ENCODE measurements around the gene SPACDR. TPM values are rescaled to one million over a fixed set of nuclear protein-coding genes. Genes with fewer than 3 reads are reported as not detected.
"Not testable (repeated sequence)": the region's sequence is repeated elsewhere in the genome, so short reads cannot be mapped to it uniquely, and the experiment has no call there.

Gene SPACDR
- total RNA-seq, 2 experiments from 2014 or later, result 3.5 to 4.2 TPM

GRCh38 chr7:100457033-100457432 is 7.0 kb downstream of the SPACDR start:
- no peak for ATAC-seq
- Mint-ChIP-seq H3K27me3 (no peaks in the 10 kb centered on the region), H3K36me3 (ENCODE audit: low read depth) (peaks cover 11% of the 10 kb centered on the region), H3K27ac (no peak overlapping the region), H3K4me1 (peaks cover 15% of the 10 kb centered on the region), H3K4me3 (no peak overlapping the region), H3K9me3 (ENCODE audit: low read depth) (no peaks in the 10 kb centered on the region)
- CTCF ChIA-PET, result no interaction called here
- DNase-seq, result no peak
- POLR2A ChIA-PET, result no interaction called here
- intact Hi-C loops (cut with DNase I, micrococcal nuclease), result no loop called here

DNA sequence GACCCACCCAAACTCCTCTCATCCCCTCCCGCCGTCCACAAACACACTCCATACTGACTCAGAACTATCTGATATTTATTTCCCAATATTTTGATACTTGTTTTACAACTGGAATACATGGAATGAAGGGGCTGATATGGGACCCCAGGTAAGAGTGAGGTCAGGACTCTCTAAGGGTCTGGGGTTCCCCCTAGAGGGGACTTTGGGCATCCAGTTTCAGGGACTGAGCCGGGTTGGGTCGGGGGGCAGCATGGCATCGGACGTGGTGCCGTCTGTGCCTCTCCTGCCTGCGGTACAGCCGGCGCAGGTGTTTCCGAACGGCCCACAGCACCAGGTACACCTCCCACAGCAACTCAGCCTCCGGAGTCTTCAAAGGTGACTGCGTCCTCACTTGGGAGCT is 7.5 kb downstream of the SPACDR start:
- Mint-ChIP-seq H3K4me1 (peaks cover 15% of the 10 kb centered on the region), H3K36me3 (ENCODE audit: low read depth) (peaks cover 11% of the 10 kb centered on the region), H3K27ac (no peak overlapping the region), H3K27me3 (no peaks in the 10 kb centered on the region), H3K9me3 (ENCODE audit: low read depth) (no peaks in the 10 kb centered on the region), H3K4me3 (no peak overlapping the region)
- intact Hi-C loops (cut with DNase I, micrococcal nuclease), result no loop called here
- DNase-seq (no peak), ATAC-seq (no peak)
- POLR2A ChIA-PET, result no interaction called here
- CTCF ChIA-PET, result interaction anchor here (1.3 kb wide), 1 partner anchor 9 kb away, joined by 5 read pairs; no protein-coding TSS in a partner anchor

GRCh38 chr7:100455206-100455605 is 8.9 kb downstream of the SPACDR start:
- H3K27me3 Mint-ChIP-seq, result no peaks in the 10 kb centered on the region
- intact Hi-C loops (cut with DNase I, micrococcal nuclease), result no loop called here
- DNase-seq, result no peak
- ATAC-seq, result no peak
- CTCF ChIA-PET, result interaction anchor here (0.7 to 2.5 kb wide), 9 partner anchors 10 to 326 kb away, joined by 3 to 9 read pairs (median 3); no protein-coding TSS in a partner anchor
- POLR2A ChIA-PET, result interaction anchor here (0.6 kb wide), 1 partner anchor 90 kb away, joined by 3 read pairs; no protein-coding TSS in a partner anchor
- H3K36me3 Mint-ChIP-seq (ENCODE audit: low read depth), result peaks cover 4% of the 10 kb centered on the region
- no peak overlapping the region for H3K4me3 Mint-ChIP-seq
- H3K9me3 Mint-ChIP-seq (ENCODE audit: low read depth), result no peaks in the 10 kb centered on the region
- H3K4me1 Mint-ChIP-seq, result peaks cover 19% of the 10 kb centered on the region
- H3K27ac Mint-ChIP-seq, result no peak overlapping the region

DNA sequence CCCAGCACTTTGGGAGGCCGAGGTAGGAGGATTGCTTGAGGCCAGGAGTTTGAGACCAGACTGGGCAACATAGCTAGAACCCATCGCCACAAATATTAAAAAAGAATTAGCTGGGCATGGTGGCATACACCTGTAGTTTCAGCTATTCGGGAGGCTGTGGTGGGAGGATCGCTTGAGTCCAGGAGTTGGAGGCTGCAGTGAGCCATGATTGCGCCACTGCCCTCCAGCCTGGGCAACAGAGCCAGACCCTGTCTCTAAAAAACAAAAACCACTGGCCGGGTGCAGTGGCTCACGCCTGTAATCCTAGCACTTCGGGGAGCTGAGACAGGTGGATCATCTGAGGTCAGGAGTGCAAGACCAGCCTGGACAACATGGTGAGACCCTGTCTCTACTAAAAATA is 10.2 kb downstream of the SPACDR start:
- H3K36me3 Mint-ChIP-seq (ENCODE audit: low read depth); DNase-seq; POLR2A ChIA-PET; H3K4me3 Mint-ChIP-seq; ATAC-seq; H3K27ac Mint-ChIP-seq; intact Hi-C loops (cut with DNase I, micrococcal nuclease); H3K27me3 Mint-ChIP-seq; H3K9me3 Mint-ChIP-seq (ENCODE audit: low read depth): not testable (repeated sequence)
- peaks cover 19% of the 10 kb centered on the region for H3K4me1 Mint-ChIP-seq
- CTCF ChIA-PET, result interaction anchor here (0.6 to 2.5 kb wide), 9 partner anchors 9 to 321 kb away, joined by 3 to 9 read pairs (median 4); no protein-coding TSS in a partner anchor

DNA sequence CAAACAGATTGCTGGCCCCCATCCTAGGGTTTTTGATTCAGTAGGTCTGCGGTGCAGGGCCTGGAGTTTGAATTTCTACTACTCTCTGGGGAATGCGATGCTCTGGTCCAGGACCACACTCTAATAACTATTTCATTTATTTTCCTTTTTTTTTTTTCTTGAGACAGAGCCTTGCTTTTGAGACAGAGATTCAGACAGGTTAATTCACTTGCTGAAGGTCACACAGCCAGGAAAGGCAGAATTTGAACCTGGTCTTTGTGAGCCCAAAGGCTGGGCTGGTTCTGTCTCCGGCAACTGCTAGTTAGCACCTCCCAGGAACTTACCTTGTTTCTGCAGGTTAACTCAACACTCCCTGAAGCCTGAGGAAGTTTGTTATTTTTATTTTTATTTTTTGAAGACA is 11.5 kb downstream of the SPACDR start:
- Mint-ChIP-seq H3K36me3 (ENCODE audit: low read depth) (no peaks in the 10 kb centered on the region), H3K27ac (no peak overlapping the region), H3K4me3 (no peak overlapping the region), H3K9me3 (ENCODE audit: low read depth) (no peaks in the 10 kb centered on the region), H3K27me3 (no peaks in the 10 kb centered on the region), H3K4me1 (peaks cover 15% of the 10 kb centered on the region)
- ATAC-seq (no peak), DNase-seq (no peak)
- intact Hi-C loops (cut with DNase I, micrococcal nuclease), result no loop called here
- ChIA-PET POLR2A (interaction anchor here (0.6 kb wide), 1 partner anchor 193 kb away, joined by 3 read pairs; no protein-coding TSS in a partner anchor), CTCF (interaction anchor here (0.8 to 2.4 kb wide), 2 partner anchors 9 to 17 kb away, joined by 3 to 9 read pairs; no protein-coding TSS in a partner anchor)

DNA sequence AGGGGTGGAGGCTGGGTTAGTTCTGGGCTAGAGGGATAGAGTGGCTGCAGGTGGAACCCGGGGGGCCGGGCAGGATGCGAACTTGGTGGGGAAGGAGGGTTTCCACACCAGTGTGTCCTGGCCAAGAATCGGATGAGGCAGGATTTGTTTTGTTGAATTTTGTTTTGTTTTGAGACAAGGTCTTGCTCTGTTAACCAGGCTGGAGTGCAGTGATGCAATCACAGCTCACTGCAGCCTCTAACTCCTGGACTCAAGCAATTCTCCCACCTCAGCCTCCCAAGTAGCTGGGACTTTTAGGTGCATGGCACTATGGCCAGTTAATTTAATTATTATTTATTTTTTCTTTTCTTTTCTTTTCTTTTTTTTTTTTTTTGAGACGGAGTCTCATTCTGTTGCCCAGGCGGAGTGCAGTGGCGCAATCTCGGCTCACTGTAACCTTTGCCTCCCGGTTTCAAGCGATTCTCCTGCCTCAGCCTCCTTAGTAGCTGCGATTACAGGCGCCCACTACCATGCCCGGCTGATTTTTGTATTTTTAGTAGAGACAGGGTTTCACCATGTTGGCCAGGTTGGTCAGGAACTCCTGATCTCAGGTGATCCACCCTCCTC is 14.8 kb downstream of the SPACDR start:
- ChIA-PET POLR2A (interaction anchor here (0.7 kb wide), 1 partner anchor 372 kb away, joined by 4 read pairs; no protein-coding TSS in a partner anchor), CTCF (interaction anchor here (0.6 to 1.6 kb wide), 6 partner anchors 10 to 316 kb away, joined by 3 to 6 read pairs (median 4); no protein-coding TSS in a partner anchor)
- DNase-seq (no peak), ATAC-seq (no peak)
- Mint-ChIP-seq H3K9me3 (ENCODE audit: low read depth) (no peaks in the 10 kb centered on the region), H3K27ac (no peak overlapping the region), H3K4me1 (peaks cover 13% of the 10 kb centered on the region), H3K36me3 (ENCODE audit: low read depth) (no peaks in the 10 kb centered on the region), H3K4me3 (no peak overlapping the region), H3K27me3 (no peaks in the 10 kb centered on the region)
- intact Hi-C loops (cut with DNase I, micrococcal nuclease), result no loop called here

DNA sequence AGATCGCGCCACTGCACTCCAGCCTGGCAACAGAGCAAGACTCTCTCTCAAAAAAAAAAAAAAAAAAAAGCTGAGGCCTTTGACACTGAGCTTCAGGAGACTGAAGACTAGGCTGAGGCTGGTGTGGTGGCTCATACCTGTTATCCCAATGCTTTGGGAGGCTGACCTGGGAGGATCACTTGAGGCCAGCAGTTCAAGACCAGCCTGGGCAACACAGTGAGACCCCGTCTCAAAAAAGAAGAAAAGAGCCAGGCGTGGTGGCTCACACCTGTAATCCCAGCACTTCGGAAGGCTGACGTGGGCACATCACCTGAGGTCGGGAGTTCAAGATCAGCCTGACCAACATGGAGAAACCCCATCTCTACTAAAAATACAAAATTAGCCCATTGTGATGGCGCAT is 16.7 kb downstream of the SPACDR start:
- CTCF ChIA-PET, result interaction anchor here (0.6 kb wide), 1 partner anchor 14 kb away, joined by 3 read pairs; no protein-coding TSS in a partner anchor
- DNase-seq; intact Hi-C loops (cut with DNase I, micrococcal nuclease); ATAC-seq; H3K36me3 Mint-ChIP-seq (ENCODE audit: low read depth); H3K27ac Mint-ChIP-seq; H3K4me3 Mint-ChIP-seq; POLR2A ChIA-PET; H3K27me3 Mint-ChIP-seq; H3K9me3 Mint-ChIP-seq (ENCODE audit: low read depth): not testable (repeated sequence)
- peaks cover 15% of the 10 kb centered on the region for H3K4me1 Mint-ChIP-seq

DNA sequence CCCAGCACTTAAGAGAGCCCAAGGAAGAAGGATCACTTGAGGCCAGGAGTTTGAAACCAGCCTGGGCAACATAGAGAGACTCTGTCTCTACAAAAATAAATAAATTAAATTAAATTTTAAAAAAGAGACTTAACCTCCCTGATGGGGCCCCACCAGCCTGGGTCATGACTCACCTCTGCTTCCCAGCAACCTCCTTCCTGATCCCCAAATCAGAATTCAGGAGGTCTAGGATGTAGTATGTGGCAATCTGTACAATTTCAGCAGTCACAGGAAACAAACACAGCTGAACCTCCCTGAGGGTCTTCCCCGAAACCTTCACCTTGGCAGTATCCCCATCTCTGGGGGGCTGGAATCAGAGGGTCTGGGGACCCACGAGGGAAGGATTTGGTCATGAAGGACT is 18.0 kb downstream of the SPACDR start:
- ChIA-PET POLR2A (no interaction called here), CTCF (interaction anchor here (0.6 to 1.3 kb wide), 3 partner anchors 10 to 18 kb away, joined by 3 to 5 read pairs (median 3); partner anchors contain the start of genes PPP1R35 and SPACDR)
- intact Hi-C loops (cut with DNase I, micrococcal nuclease), result no loop called here
- no peaks in the 10 kb centered on the region for H3K36me3 Mint-ChIP-seq (ENCODE audit: low read depth)
- no peak overlapping the region for H3K27ac Mint-ChIP-seq
- DNase-seq, result no peak
- no peak for ATAC-seq
- H3K4me3 Mint-ChIP-seq, result no peak overlapping the region
- peaks cover 15% of the 10 kb centered on the region for H3K4me1 Mint-ChIP-seq
- no peaks in the 10 kb centered on the region for H3K27me3 Mint-ChIP-seq
- H3K9me3 Mint-ChIP-seq (ENCODE audit: low read depth), result no peaks in the 10 kb centered on the region

GRCh38 chr7:100444311-100445278 is 19.5 kb downstream of the SPACDR start:
- H3K36me3 Mint-ChIP-seq (ENCODE audit: low read depth), result no peaks in the 10 kb centered on the region
- peaks cover 11% of the 10 kb centered on the region for H3K4me1 Mint-ChIP-seq
- peak overlapping the region; percentile 48 for H3K27ac Mint-ChIP-seq
- intact Hi-C loops (cut with DNase I, micrococcal nuclease), result no loop called here
- ChIA-PET POLR2A (interaction anchor here (0.5 to 0.6 kb wide), 3 partner anchors 10 to 121 kb away, joined by 3 to 6 read pairs (median 4); no protein-coding TSS in a partner anchor), CTCF (interaction anchor here (0.5 to 1.4 kb wide), 10 partner anchors 10 to 1153 kb away, joined by 3 to 5 read pairs (median 3); no protein-coding TSS in a partner anchor)
- ATAC-seq (peak; percentile 71), DNase-seq (no peak)
- H3K27me3 Mint-ChIP-seq, result no peaks in the 10 kb centered on the region
- no peaks in the 10 kb centered on the region for H3K9me3 Mint-ChIP-seq (ENCODE audit: low read depth)
- no peak overlapping the region for H3K4me3 Mint-ChIP-seq

DNA sequence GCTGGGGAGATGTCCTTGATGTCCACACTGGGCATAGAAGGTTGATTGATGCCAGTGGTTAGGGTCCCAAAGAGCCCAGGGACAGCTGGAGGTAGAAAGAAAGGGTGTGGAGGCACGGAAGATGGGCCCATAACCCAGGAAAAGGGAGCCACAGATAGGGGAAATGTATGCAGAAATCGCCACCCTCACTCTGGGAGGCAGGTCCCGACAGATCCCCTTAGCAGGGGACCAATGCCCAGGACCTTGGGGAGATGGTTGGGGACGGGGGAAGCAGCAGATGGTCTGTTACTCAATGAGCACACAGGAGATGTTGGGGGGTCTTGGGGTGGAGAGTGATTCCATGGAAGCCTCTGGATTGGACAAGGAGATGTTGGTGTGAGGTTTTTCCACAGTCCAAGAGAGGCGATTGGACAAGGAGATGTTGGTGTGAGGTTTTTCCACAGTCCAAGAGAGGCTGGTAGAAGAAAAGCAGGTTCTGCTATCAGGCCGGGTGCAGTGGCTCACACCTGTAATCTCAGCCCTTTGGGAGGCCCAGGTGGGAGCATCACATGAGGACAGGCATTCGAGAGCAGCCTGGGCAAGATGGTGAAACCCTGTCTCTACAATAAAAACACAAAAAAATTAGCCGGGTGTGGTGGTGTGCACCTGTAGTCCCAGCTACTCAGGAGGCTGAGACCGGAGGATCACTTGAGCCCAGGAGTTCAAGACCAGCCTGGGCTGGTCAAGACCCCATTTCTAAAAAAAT is 20.8 kb downstream of the SPACDR start:
- POLR2A ChIA-PET, result no interaction called here
- CTCF ChIA-PET, result no interaction called here
- no peaks in the 10 kb centered on the region for H3K9me3 Mint-ChIP-seq (ENCODE audit: low read depth)
- DNase-seq, result no peak
- H3K36me3 Mint-ChIP-seq (ENCODE audit: low read depth), result no peaks in the 10 kb centered on the region
- no peak overlapping the region for H3K4me3 Mint-ChIP-seq
- H3K27me3 Mint-ChIP-seq, result no peaks in the 10 kb centered on the region
- no peak for ATAC-seq
- intact Hi-C loops (cut with DNase I, micrococcal nuclease), result no loop called here
- peak overlapping the region; percentile 48 for H3K27ac Mint-ChIP-seq
- H3K4me1 Mint-ChIP-seq, result peaks cover 11% of the 10 kb centered on the region

Measured in activated CD4-positive, alpha-beta T cell treated with anti-CD3 and anti-CD28 coated beads for 36 hours (primary cell).